22Rv1 (cell line): ENCODE data around the gene MRPS31.

Experiments
- CTCF ChIP-seq: fragments of 450-650 bp; IDR thresholded peaks from 2 replicates; pipeline ENCODE4 v1.5.1; 2017; ENCODE audit warnings: mild to moderate bottlenecking
- ZFX ChIP-seq: fragments of 450-650 bp; IDR thresholded peaks from 2 replicates; pipeline ENCODE4 v1.6.1; 2017; ENCODE audit warnings: antibody characterized with exemption, borderline replicate concordance

GRCh38 chr13:40790154-40790616, 19.2 kb upstream of the MRPS31 start:
- TF ChIP-seq CTCF (no peak), ZFX (no peak)
